ENCODE data around the gene AGPAT4. TPM values are rescaled to one million over a fixed set of nuclear protein-coding genes. Genes with fewer than 3 reads are reported as not detected.

AGPAT4 gene
- polyA plus RNA-seq, 6 donors from 2014 or later, result 0.04 to 3.2 (median 1.4) TPM

- no peak for ATAC-seq (ENCODE audit: low read depth in 2 of 2)
- Mint-ChIP-seq H3K36me3 (peaks cover 0 to 5% of the 10 kb centered on the region in 2 donors), H3K4me3 (peak overlapping the region; percentile 30 to 79 (median 66)), H3K9me3 (peaks cover 0 to 15% (median 6%) of the 10 kb centered on the region in 7 donors), H3K4me1 (peaks cover 30 to 34% (median 33%) of the 10 kb centered on the region in 3 donors), H3K27ac (peak overlapping the region; percentile 81 to 96 (median 88)), H3K27me3 (peaks cover 0 to 3% (median 0%) of the 10 kb centered on the region in 3 donors)
- DNase-seq, result no peak
These were observed 104.2 kb downstream of the AGPAT4 start for GRCh38 chr6:161169696-161170095.

GRCh38 chr6:161169035-161169434 lies 104.8 kb downstream of the AGPAT4 start:
- DNase-seq (no peak), ATAC-seq (ENCODE audit: low read depth in 2 of 2) (no peak)
- Mint-ChIP-seq H3K9me3 (peaks cover 0 to 11% (median 4%) of the 10 kb centered on the region in 7 donors), H3K27ac (peak overlapping the region in 4 of 6 donors; percentile 25 to 87 (median 76)), H3K4me1 (peaks cover 30 to 34% (median 33%) of the 10 kb centered on the region in 3 donors), H3K4me3 (peak overlapping the region in 6 of 8 donors; percentile 3 to 68 (median 47)), H3K27me3 (peaks cover 0 to 3% (median 0%) of the 10 kb centered on the region in 3 donors), H3K36me3 (peaks cover 0 to 5% of the 10 kb centered on the region in 2 donors)

GRCh38 chr6:161168281-161168891 lies 105.5 kb downstream of the AGPAT4 start:
- Mint-ChIP-seq H3K4me3 (peak overlapping the region in 3 of 8 donors; percentile 15 to 68 (median 58)), H3K4me1 (peaks cover 30 to 34% (median 33%) of the 10 kb centered on the region in 3 donors), H3K27me3 (peaks cover 0 to 3% (median 0%) of the 10 kb centered on the region in 3 donors), H3K36me3 (peaks cover 0 to 5% of the 10 kb centered on the region in 2 donors), H3K27ac (peak overlapping the region in 4 of 6 donors; percentile 25 to 87 (median 74)), H3K9me3 (peaks cover 0 to 8% (median 4%) of the 10 kb centered on the region in 7 donors)
- ATAC-seq (ENCODE audit: low read depth in 2 of 2), result no peak
- DNase-seq, result no peak

DNA sequence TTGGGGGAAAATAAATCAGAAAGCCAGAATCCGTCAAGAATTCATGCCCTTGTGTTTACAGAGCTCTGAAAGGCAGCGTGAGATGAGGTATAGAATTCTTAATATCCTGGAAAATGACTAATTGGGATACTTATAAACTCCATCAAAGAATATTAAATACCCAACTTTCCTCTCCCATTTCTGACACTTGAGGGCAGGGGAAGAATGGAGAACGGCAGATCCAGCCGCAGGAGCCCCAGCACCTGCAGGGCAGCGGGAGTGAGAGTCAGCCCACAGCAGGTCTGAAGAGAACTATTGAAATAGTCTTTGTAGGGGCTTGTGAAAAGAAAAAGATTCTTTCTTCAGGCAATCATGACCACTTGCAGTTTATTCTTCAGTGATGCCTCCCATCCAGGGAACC lies 107.2 kb downstream of the AGPAT4 start:
- peaks cover 0 to 4% (median 0%) of the 10 kb centered on the region in 7 donors for H3K9me3 Mint-ChIP-seq
- ATAC-seq (ENCODE audit: low read depth in 2 of 2) (no peak), DNase-seq (no peak)
- no peak overlapping the region for H3K27ac Mint-ChIP-seq
- H3K27me3 Mint-ChIP-seq, result peaks cover 0 to 3% (median 0%) of the 10 kb centered on the region in 3 donors
- H3K36me3 Mint-ChIP-seq, result peaks cover 0 to 14% of the 10 kb centered on the region in 2 donors
- no peak overlapping the region for H3K4me3 Mint-ChIP-seq
- peaks cover 30 to 34% (median 33%) of the 10 kb centered on the region in 3 donors for H3K4me1 Mint-ChIP-seq

DNA sequence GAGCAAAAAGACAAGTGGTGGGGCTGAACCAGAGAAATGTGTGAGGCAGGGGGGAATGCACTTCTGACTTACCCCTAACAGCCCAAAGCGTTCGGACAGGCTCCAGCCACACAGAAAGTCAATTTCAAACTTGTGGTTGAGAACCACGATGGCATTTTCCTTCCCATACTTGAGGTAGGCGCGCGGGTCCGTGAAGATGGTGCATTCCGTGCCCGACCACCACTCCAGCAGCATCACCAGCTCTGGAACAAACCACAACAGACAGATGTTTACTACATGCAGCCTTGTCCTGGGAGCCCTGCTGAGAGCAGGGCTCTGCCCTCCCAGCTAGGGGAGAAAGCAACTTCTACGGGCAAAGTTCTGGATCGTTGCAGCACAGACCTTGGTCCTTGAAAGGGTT lies 107.7 kb downstream of the AGPAT4 start:
- ATAC-seq (ENCODE audit: low read depth in 2 of 2) (no peak), DNase-seq (no peak)
- H3K27me3 Mint-ChIP-seq, result peaks cover 0 to 3% (median 0%) of the 10 kb centered on the region in 3 donors
- H3K27ac Mint-ChIP-seq, result no peak overlapping the region
- H3K36me3 Mint-ChIP-seq, result peaks cover 0 to 14% of the 10 kb centered on the region in 2 donors
- no peak overlapping the region for H3K4me3 Mint-ChIP-seq
- H3K9me3 Mint-ChIP-seq, result peaks cover 0 to 4% (median 0%) of the 10 kb centered on the region in 7 donors
- H3K4me1 Mint-ChIP-seq, result peaks cover 29 to 31% (median 30%) of the 10 kb centered on the region in 3 donors

DNA sequence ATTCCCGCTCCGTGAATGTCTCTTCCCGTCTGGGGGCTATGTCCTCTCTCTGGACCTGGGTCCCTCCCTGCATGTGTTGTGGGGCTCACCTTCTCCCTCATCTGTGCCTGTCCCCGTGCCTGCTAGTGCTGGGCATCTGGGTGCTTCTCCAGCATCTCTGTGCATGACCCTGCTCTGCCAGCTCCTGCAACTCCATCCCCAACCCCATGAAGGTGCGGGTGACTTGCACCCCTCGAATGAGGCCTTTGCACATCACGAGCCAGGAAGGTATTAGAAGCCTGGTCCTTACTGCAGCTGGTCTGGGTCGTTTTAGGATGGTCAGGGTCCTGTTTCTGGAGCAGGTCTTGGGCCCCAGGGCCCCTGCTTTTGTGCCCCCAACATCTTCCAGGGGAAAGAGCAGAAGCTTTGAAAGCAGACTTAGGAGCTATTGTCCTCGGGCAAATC lies 109.7 kb downstream of the AGPAT4 start:
- ATAC-seq (ENCODE audit: low read depth in 2 of 2) (no peak), DNase-seq (no peak)
- Mint-ChIP-seq H3K4me1 (peaks cover 10 to 12% (median 10%) of the 10 kb centered on the region in 3 donors), H3K27me3 (no peaks in the 10 kb centered on the region), H3K36me3 (peaks cover 0 to 14% of the 10 kb centered on the region in 2 donors), H3K9me3 (no peaks in the 10 kb centered on the region), H3K4me3 (no peak overlapping the region), H3K27ac (no peak overlapping the region)

DNA sequence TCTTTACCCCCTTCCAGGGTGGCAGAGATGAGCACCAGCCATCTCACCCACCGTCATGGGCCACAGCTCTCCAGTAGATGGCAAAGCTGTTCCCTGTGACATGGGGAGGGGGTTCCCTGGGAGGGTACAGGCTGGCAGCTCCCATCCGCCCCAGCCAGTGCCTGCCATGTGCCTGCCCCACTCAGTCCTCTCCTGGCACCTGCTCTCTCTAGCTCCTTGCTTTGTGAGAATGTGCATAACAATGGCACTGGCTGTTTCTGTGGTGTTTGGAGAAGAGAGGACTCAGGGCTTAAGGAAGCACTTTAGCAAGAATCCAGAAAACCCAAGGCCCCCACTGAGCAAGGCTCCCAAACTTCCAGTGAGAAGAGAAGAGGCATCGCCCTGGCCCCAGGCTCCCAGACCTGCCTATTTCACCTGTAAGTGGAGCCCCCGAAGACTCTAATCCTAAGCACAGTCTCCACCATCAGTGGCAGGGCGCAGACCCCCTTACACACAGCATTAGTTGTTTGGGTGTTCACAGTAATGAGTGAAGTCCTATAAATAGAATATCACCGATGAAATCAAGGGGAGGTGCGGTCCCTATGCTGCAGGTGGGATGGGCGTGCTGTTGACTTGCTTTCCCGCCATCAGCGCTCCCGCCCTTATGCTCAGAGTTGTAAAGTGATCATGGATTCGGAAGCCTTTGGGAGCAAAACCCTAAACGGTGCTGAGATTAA lies 110.2 kb downstream of the AGPAT4 start:
- Mint-ChIP-seq H3K27me3 (no peaks in the 10 kb centered on the region), H3K27ac (no peak overlapping the region), H3K9me3 (no peaks in the 10 kb centered on the region), H3K4me1 (peaks cover 4 to 6% (median 4%) of the 10 kb centered on the region in 3 donors), H3K36me3 (peaks cover 0 to 14% of the 10 kb centered on the region in 2 donors), H3K4me3 (no peak overlapping the region)
- DNase-seq (no peak), ATAC-seq (ENCODE audit: low read depth in 2 of 2) (no peak)

- H3K27ac Mint-ChIP-seq, result peak overlapping the region in 1 of 6 donors; percentile 70
- peaks cover 0 to 5% (median 0%) of the 10 kb centered on the region in 7 donors for H3K9me3 Mint-ChIP-seq
- no peak for DNase-seq
- H3K36me3 Mint-ChIP-seq, result peaks cover 7 to 20% of the 10 kb centered on the region in 2 donors
- ATAC-seq (ENCODE audit: low read depth in 2 of 2), result no peak
- H3K27me3 Mint-ChIP-seq, result no peaks in the 10 kb centered on the region
- H3K4me1 Mint-ChIP-seq, result no peaks in the 10 kb centered on the region
- no peak overlapping the region for H3K4me3 Mint-ChIP-seq
These were observed 111.1 kb downstream of the AGPAT4 start for GRCh38 chr6:161162722-161163121.

GRCh38 chr6:161161889-161162624 lies 111.8 kb downstream of the AGPAT4 start:
- Mint-ChIP-seq H3K4me3 (peak overlapping the region in 1 of 8 donors; percentile 57), H3K9me3 (peaks cover 0 to 12% (median 2%) of the 10 kb centered on the region in 7 donors), H3K27me3 (no peaks in the 10 kb centered on the region), H3K4me1 (no peaks in the 10 kb centered on the region), H3K36me3 (peaks cover 7 to 23% of the 10 kb centered on the region in 2 donors), H3K27ac (peak overlapping the region in 1 of 6 donors; percentile 70)
- ATAC-seq (ENCODE audit: low read depth in 2 of 2) (no peak), DNase-seq (no peak)

DNA sequence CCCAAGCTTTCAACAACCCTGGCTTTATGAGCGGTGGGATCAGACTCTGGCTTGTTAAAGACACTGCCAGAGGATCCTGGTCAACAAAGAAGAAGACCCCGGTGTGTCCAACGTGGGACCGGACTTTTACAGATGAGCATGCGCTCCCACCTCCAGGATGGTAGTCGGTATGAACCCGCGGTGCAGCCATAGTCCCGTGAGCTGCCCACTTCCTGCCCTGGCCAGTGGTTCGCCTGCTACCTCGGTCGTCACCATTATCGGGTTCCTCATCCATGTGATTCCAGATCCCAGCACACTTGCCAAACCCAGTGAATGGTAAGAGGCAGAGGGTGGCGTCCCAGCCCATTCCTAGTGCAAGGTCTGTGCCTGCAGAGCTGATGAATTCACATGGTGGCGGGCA lies 112.7 kb downstream of the AGPAT4 start:
- H3K27me3 Mint-ChIP-seq, result no peaks in the 10 kb centered on the region
- DNase-seq (no peak), ATAC-seq (ENCODE audit: low read depth in 2 of 2) (no peak)
- no peaks in the 10 kb centered on the region for H3K4me1 Mint-ChIP-seq
- H3K27ac Mint-ChIP-seq, result peak overlapping the region in 2 of 6 donors; percentile 14 to 47
- peaks cover 0 to 21% (median 5%) of the 10 kb centered on the region in 7 donors for H3K9me3 Mint-ChIP-seq
- H3K4me3 Mint-ChIP-seq, result no peak overlapping the region
- H3K36me3 Mint-ChIP-seq, result peaks cover 7 to 28% of the 10 kb centered on the region in 2 donors

- no peak for ATAC-seq (ENCODE audit: low read depth in 2 of 2)
- no peaks in the 10 kb centered on the region for H3K27me3 Mint-ChIP-seq
- peaks cover 0 to 21% (median 5%) of the 10 kb centered on the region in 7 donors for H3K9me3 Mint-ChIP-seq
- H3K4me3 Mint-ChIP-seq, result no peak overlapping the region
- DNase-seq, result no peak
- H3K27ac Mint-ChIP-seq, result no peak overlapping the region
- H3K4me1 Mint-ChIP-seq, result peaks cover 0 to 4% (median 0%) of the 10 kb centered on the region in 3 donors
- peaks cover 7 to 18% of the 10 kb centered on the region in 2 donors for H3K36me3 Mint-ChIP-seq
These were observed 119.0 kb downstream of the AGPAT4 start for GRCh38 chr6:161154796-161155335.

GRCh38 chr6:161153725-161154124 lies 120.1 kb downstream of the AGPAT4 start:
- Mint-ChIP-seq H3K36me3 (peaks cover 7 to 18% of the 10 kb centered on the region in 2 donors), H3K4me1 (peaks cover 0 to 4% (median 0%) of the 10 kb centered on the region in 3 donors), H3K4me3 (peak overlapping the region in 1 of 8 donors; percentile 37), H3K27ac (peak overlapping the region in 1 of 6 donors; percentile 72), H3K9me3 (peaks cover 0 to 21% (median 5%) of the 10 kb centered on the region in 7 donors), H3K27me3 (no peaks in the 10 kb centered on the region)
- ATAC-seq (ENCODE audit: low read depth in 2 of 2), result no peak
- DNase-seq, result no peak

Data from naive B cell (primary cell).